Osteoblast (primary cell): ENCODE data around the gene SMG7. TPM values are rescaled to one million over a fixed set of nuclear protein-coding genes. Genes with fewer than 3 reads are reported as not detected.
A peak's percentile ranks its signal among the peaks of the same experiment; 100 is the strongest.

Experiments used
- DNase-seq: peaks from one replicate; pipeline ENCODE4 v3.0.0; 2011; ENCODE audit warnings: low spot score, mixed read lengths; ENCODE audit not compliant: insufficient read length; ENCODE audit errors: missing footprints
- H2AFZ ChIP-seq: 2 replicates; pipeline ENCODE4 v1.6.0; 2011; ENCODE audit warnings: mild to moderate bottlenecking, low read length
- H3K27ac ChIP-seq: 2 replicates; pipeline ENCODE4 v1.5.1; 2011; ENCODE audit warnings: mild to moderate bottlenecking, low read depth, low read length, moderate library complexity
- H3K27me3 ChIP-seq: 2 replicates; pipeline ENCODE4 v1.6.0; 2012; ENCODE audit warnings: mild to moderate bottlenecking, control low read depth, inconsistent platforms, low read length, moderate library complexity; ENCODE audit not compliant: insufficient read depth
- H3K36me3 ChIP-seq: 2 replicates; pipeline ENCODE4 v1.5.1; 2011; ENCODE audit warnings: mild to moderate bottlenecking, low read length, control low read depth, moderate library complexity; ENCODE audit not compliant: insufficient read depth
- H3K4me1 ChIP-seq: 2 replicates; pipeline ENCODE4 v1.5.1; 2011; ENCODE audit warnings: mild to moderate bottlenecking, low read length, control low read depth, moderate library complexity; ENCODE audit not compliant: insufficient read depth
- H3K4me2 ChIP-seq: 2 replicates; pipeline ENCODE4 v1.6.0; 2011; ENCODE audit warnings: mild to moderate bottlenecking, low read length; ENCODE audit not compliant: insufficient read depth
- H3K4me3 ChIP-seq: fragments of 200-600 bp; sonication (generic); 3 replicates; pipeline ENCODE4 v1.5.1; 2012; ENCODE audit warnings: mild to moderate bottlenecking, low read length, inconsistent platforms; ENCODE audit not compliant: insufficient read depth
- H3K79me2 ChIP-seq: 2 replicates; pipeline ENCODE4 v1.6.0; 2012; ENCODE audit warnings: mild to moderate bottlenecking, low read length, control low read depth, inconsistent platforms; ENCODE audit not compliant: insufficient read depth
- H3K9me3 ChIP-seq: 2 replicates; pipeline ENCODE4 v1.5.1; 2011; ENCODE audit warnings: low read depth, low read length, control low read depth
- H4K20me1 ChIP-seq: 2 replicates; pipeline ENCODE4 v1.6.0; 2012; ENCODE audit warnings: mild to moderate bottlenecking, low read length, control low read depth; ENCODE audit not compliant: insufficient read depth
- CTCF ChIP-seq: IDR thresholded peaks from 2 replicates; pipeline ENCODE4 v1.5.1; 2011; ENCODE audit warnings: mild to moderate bottlenecking, low read depth, low read length, moderate library complexity; ENCODE audit errors: extremely low read depth
- total RNA-seq: library from RNA; depleted of rRNA; stranded (reverse); fragments of >200 nt; gene quantifications from 2 replicates; pipeline ENCODE4 v1.2.3, GENCODE V29; 2012

The SMG7 gene
- total RNA-seq, 1 donor, result 25.0 TPM

GRCh38 chr1:183528577-183528976, 56.3 kb downstream of the SMG7 start:
- H3K4me1 ChIP-seq, result no peaks in the 10 kb centered on the region
- no peaks in the 10 kb centered on the region for H4K20me1 ChIP-seq
- no peak overlapping the region for H3K27ac ChIP-seq
- no peak overlapping the region for H2AFZ ChIP-seq
- H3K36me3 ChIP-seq, result peaks cover 27% of the 10 kb centered on the region
- no peak overlapping the region for H3K4me2 ChIP-seq
- H3K4me3 ChIP-seq, result no peak overlapping the region
- no peaks in the 10 kb centered on the region for H3K27me3 ChIP-seq
- no peak for DNase-seq
- TF ChIP-seq CTCF, result no peak
- no peaks in the 10 kb centered on the region for H3K9me3 ChIP-seq
- peaks cover 6% of the 10 kb centered on the region for H3K79me2 ChIP-seq

- no peaks in the 10 kb centered on the region for H3K27me3 ChIP-seq
- peaks cover 24% of the 10 kb centered on the region for H3K36me3 ChIP-seq
- no peaks in the 10 kb centered on the region for H3K4me1 ChIP-seq
- H2AFZ ChIP-seq, result no peak overlapping the region
- no peak overlapping the region for H3K27ac ChIP-seq
- H3K79me2 ChIP-seq, result no peaks in the 10 kb centered on the region
- DNase-seq, result no peak
- no peak overlapping the region for H3K4me2 ChIP-seq
- no peaks in the 10 kb centered on the region for H4K20me1 ChIP-seq
- no peak for TF ChIP-seq CTCF
- H3K9me3 ChIP-seq, result no peaks in the 10 kb centered on the region
- H3K4me3 ChIP-seq, result no peak overlapping the region
These were observed 61.4 kb downstream of the SMG7 start for GRCh38 chr1:183533617-183534174.

DNA sequence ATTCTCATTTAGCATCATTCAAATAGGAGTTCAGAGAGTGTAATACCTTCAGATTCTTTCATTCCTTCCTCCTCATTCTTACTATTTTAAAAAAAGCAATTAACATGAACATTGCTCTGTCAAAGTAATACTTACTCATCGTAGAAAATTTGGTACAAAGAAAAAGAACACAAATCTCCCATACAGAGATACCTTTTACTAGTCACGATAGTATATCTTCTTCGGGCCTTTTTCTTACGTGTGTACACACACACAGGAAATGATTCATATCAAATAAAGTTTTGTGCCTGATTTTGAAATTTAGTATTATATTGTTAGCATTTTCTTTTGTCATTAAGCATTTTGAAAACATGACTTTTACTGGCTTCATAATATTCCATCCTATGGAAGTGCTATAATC, 65.1 kb downstream of the SMG7 start:
- H3K4me1 ChIP-seq, result no peaks in the 10 kb centered on the region
- H3K27me3 ChIP-seq, result no peaks in the 10 kb centered on the region
- no peak for DNase-seq
- H3K4me2 ChIP-seq, result no peak overlapping the region
- H4K20me1 ChIP-seq, result no peaks in the 10 kb centered on the region
- no peaks in the 10 kb centered on the region for H3K9me3 ChIP-seq
- H3K4me3 ChIP-seq, result no peak overlapping the region
- H3K79me2 ChIP-seq, result no peaks in the 10 kb centered on the region
- H3K36me3 ChIP-seq, result peaks cover 40% of the 10 kb centered on the region
- no peak overlapping the region for H3K27ac ChIP-seq
- no peak overlapping the region for H2AFZ ChIP-seq
- no peak for TF ChIP-seq CTCF

- Histone ChIP-seq H3K9me3 (no peaks in the 10 kb centered on the region), H4K20me1 (no peaks in the 10 kb centered on the region), H3K27ac (no peak overlapping the region), H3K4me2 (no peak overlapping the region), H3K36me3 (peaks cover 65% of the 10 kb centered on the region), H3K27me3 (no peaks in the 10 kb centered on the region), H3K4me1 (no peaks in the 10 kb centered on the region), H3K79me2 (no peaks in the 10 kb centered on the region), H2AFZ (no peak overlapping the region), H3K4me3 (no peak overlapping the region)
- TF ChIP-seq CTCF, result peak; percentile 84
- DNase-seq, result peak; percentile 69
These were observed 71.4 kb downstream of the SMG7 start for GRCh38 chr1:183543619-183544204.
